Ovary (tissue), 3 donors: ENCODE data around the gene GAREM1.

ENCODE experiments used
- EP300 ChIP-seq: sonication (generic); formaldehyde crosslinking; IDR thresholded peaks from one replicate; pipeline ENCODE4 v1.6.1; 2017; ENCODE audit warnings: antibody characterized with exemption
- TF ChIP-seq, protein P1 (sequence below), 3 donors: fragments of 450-650 bp in 2 of 3; fragments of 200-600 bp in 1 of 3; IDR thresholded peaks; one replicate each; pipeline versions ENCODE4 v1.5.1 to v1.8.0; 2016 to 2022; ENCODE audit warnings: antibody characterized with exemption in 3 of 3, mild to moderate bottlenecking in 1 of 3
- donor health status: DM: no; HTN: no; CAD: no.

- TF ChIP-seq, protein P1, sequence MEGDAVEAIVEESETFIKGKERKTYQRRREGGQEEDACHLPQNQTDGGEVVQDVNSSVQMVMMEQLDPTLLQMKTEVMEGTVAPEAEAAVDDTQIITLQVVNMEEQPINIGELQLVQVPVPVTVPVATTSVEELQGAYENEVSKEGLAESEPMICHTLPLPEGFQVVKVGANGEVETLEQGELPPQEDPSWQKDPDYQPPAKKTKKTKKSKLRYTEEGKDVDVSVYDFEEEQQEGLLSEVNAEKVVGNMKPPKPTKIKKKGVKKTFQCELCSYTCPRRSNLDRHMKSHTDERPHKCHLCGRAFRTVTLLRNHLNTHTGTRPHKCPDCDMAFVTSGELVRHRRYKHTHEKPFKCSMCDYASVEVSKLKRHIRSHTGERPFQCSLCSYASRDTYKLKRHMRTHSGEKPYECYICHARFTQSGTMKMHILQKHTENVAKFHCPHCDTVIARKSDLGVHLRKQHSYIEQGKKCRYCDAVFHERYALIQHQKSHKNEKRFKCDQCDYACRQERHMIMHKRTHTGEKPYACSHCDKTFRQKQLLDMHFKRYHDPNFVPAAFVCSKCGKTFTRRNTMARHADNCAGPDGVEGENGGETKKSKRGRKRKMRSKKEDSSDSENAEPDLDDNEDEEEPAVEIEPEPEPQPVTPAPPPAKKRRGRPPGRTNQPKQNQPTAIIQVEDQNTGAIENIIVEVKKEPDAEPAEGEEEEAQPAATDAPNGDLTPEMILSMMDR (IDR thresholded peaks at IDR 0.05): no peak
- no peak for TF ChIP-seq EP300
Measured at GRCh38 chr18:32439241-32439640, 31.4 kb downstream of the GAREM1 start.
